RPMI8226 (cell line): Measurements from ENCODE around the gene NELFA.

Experiments
- DNase-seq: peaks from one replicate; pipeline ENCODE4 v3.0.0-alpha.2; 2015

The NELFA gene

GRCh38 chr4:1981251-1982058 lies 27.3 kb downstream of the NELFA start:
- DNase-seq, result no peak

DNA sequence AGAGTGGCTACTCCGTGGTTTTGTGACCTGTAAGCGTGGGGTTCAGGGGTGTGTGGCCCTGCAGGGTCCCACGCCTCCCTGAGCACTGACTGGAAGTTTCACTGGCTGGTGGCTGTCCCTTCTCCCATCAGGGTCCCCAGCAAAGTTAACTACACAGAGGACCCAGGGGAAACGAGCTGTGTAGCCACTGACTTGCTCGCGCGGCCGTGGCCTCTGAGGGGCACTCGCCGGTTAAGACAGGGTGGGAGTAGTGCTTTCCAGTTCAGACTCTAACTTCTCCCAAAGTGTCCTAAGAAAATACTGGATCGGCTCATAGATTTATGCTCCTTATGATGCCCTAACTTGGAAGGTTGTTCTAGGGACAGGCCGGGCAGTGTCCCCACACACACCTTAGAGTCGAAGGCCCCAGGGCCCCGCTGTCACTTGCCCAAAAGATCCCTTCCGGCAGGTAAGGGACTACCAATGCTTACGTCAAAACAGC lies 28.2 kb downstream of the NELFA start:
- DNase-seq, result no peak

DNA sequence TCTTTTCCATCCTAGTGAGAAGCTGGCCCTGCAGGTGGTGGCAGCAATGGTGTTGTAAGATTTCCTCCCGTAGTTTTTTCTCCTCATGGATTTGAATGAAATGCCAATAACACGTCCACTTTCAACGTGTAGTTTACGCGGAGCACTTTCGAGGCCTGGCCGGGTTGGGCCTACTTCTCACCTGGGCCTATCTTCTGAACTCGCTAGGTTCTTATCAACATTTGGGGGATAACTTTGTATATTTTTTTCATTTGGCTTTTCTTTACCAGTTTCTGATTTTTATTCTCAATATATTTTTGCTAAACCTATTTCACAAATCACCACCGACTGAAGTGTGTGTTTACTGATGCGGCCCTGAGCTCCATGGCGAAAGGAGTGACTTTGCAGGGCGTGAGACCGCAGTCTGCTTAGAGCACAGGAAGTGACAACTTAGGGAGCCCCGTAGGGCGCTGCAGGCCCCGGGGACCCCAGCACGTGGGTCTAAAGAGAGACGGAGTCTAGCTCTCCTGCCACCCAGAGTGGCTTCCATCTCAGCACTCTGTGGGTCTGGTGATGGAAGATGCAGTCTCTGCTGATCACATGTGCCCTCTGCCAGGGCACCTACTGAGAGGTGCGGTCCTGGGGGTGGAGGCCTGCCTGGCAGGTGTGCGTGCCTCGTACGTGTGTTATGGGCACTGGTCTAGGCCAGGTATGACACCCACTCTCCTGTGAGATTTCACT lies 29.1 kb downstream of the NELFA start:
- no peak for DNase-seq

DNA sequence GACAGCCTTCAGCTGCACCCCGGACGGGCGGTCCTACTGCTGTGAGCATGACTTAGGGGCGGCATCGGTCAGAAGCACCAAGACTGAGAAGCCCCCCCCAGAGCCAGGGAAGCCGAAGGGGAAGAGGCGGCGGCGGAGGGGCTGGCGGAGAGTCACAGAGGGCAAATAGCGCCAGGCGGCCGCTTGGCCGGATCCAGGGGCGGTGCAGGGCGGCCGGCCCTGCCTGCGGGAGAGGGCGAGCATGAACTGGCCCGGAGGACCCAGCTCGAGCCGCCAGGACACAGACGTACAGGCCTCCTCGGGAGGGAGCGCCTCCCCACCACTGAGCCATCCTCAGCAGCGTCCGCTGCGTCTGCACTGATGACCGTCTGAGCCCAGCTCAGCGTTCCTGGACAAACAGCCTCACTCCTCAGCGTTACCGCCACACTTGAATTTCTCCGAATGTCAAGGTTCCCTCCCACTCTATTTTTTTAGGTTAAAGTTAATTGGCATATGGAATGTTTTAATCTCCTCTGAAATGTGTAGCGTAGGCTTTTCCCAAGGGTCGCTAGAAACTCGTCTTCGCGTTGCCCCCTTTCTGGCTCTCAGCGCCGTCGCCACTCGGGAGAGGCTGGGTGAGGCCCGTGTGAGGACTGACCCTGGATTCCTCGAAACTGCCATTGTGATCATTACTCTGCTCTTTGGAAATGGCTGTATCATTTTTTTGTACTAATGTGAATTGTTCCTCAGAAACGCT lies 29.9 kb downstream of the NELFA start:
- DNase-seq, result no peak

GRCh38 chr4:1978226-1978625 lies 30.5 kb downstream of the NELFA start:
- no peak for DNase-seq

DNA sequence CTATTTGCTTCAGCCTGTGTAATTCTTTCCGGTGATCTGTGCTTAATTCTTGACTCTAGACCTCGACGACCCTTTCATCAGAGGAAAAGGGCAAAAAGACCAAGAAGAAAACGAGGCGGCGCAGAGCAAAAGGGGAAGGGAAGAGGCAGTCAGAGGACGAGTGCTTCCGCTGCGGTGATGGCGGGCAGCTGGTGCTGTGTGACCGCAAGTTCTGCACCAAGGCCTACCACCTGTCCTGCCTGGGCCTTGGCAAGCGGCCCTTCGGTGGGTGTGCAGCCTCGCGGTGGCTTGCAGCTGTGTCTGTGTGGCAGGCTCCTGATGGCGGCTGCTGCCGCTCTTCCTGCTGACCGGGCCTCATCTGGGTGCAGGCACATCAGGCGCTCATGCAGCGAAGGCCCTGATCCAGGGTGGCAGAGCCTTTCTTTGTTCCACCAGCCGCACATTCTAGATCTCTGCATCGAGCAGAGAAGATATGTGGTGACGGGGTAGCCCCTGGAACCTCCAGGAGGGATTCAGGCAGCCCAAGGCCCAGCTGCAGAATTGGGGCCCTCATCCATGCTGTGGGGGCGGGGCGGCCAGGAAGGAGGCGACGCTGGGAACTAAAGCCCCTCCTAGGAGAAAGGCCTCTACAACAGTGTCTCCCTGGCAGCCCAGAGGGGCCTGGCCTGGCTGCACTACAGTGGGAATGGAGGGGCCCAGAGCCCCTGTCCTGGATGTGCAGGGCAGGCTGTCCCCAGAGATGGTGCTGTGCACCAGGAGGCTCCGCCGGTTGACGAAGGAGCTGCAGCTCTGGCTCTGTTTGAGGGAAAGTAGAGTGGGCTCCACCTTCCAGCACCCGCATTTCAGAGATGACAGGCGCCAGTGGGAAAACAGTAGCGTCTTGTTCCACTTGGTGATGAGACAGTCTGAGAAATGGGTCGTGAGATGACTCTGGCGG lies 32.1 kb downstream of the NELFA start:
- DNase-seq, result no peak

DNA sequence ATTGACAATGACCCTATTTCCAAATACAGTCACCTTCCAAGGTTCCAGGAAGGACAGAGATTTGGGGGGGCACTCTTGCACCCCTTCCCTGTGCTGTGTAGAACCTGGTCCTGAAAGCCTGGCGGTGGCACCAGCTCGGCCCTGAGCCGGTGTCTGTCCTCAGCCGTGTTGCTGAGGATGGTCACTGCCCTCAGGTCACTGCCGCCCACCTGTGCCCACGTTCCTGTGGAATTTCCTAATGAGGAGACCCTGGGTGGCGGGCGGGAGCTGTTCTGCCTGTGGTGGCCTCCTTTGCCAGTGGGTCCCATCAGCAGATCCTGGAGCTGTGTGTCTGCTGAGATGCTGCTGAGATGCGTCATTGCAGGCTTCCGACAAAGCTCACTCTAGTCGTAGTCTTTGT lies 32.9 kb downstream of the NELFA start:
- no peak for DNase-seq

GRCh38 chr4:1975391-1975801 lies 33.4 kb downstream of the NELFA start:
- DNase-seq, result no peak

DNA sequence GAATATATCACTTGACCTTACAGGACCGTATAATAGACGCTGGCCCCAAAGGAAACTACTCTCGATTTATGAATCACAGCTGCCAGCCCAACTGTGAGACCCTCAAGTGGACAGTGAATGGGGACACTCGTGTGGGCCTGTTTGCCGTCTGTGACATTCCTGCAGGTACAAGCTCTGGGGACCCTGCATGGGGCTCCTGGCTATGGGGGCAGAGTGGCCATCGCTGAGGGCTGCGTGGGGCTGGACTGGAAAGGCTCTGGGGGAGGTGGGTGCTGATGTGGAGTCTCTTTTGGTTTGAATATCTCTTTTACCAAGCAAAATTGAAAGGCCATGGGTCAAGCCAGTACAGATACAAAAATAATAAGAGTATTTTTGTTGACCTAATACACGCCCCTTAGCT lies 33.9 kb downstream of the NELFA start:
- no peak for DNase-seq

GRCh38 chr4:1973661-1974060 lies 35.1 kb downstream of the NELFA start:
- no peak for DNase-seq

- no peak for DNase-seq
Measured at GRCh38 chr4:1973218-1973617, 35.6 kb downstream of the NELFA start.

GRCh38 chr4:1972414-1972813 lies 36.4 kb downstream of the NELFA start:
- DNase-seq, result no peak

DNA sequence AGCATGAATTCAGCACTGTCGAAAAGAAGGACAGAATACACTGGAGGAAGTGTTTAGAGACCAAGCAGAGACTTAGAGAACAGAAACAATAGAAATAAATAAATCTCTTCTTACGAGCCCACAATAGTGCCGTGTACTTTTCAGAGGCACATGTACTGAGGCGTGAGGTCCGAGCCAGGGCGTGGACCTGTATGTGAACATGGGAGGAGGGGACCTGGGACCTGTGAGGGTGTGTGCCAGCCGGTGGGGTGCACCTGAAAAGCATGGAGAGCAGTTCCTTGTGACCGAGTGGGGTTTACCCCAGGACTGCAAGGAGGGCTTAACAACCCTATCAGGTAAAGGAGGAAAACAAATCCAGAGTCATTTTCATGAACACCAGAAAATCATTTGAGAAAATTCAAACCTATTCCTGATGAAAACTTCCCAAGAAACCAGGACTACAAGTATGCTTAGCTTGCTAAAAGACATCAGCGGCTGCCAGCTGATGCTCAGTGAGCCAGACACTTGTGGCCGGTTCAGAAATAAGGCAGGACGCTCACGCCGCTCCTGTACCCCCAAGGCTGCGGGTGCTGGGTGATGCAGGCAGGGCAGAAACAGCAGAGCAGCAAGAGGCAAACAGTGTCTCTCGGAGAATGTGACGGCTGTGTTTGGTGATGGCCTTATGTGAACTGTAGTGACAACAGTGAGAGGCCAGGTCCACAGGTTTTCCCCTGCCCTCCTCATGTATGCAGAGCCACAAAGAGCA lies 37.1 kb downstream of the NELFA start:
- no peak for DNase-seq

GRCh38 chr4:1970926-1971325 lies 37.8 kb downstream of the NELFA start:
- DNase-seq, result no peak

DNA sequence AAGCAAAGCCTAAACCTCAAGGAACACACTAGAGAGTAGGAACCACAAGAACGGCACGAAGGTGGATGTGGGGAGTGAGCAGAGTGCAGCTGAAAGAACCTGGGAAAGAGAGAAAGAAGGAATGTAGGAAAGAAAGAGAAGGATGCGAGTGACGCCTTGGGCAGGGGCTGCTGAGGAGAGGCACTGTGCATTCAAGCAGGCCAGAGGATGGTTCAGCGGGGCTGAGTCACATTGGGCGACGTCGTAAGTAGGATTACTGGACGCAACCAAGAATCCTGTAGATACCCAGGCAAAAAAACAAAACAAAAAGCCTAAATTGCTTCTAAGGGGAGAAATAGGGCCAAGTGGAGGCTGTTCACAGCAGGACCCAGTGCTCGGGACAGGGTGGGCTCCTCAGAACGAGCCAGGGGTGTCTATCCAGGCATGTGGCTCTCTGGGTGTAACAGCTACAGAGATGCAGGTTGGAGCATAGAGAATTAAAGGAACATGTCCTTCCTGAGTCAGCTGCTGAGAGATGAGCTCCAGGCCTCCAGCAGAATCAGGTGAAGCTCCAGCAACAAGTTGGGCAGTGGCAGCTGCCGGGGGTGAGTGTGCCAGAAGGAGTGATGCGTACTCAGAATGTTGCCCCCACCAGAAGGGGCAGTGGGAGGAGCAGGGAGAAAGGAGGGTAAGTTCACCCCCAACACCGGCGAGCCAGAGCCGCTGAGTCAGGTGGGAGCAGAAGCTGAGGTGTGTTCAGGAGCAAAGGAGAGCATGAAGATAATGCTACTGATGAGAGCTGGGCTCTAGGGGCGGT lies 38.6 kb downstream of the NELFA start:
- no peak for DNase-seq

GRCh38 chr4:1968686-1969295 lies 40.0 kb downstream of the NELFA start:
- no peak for DNase-seq

DNA sequence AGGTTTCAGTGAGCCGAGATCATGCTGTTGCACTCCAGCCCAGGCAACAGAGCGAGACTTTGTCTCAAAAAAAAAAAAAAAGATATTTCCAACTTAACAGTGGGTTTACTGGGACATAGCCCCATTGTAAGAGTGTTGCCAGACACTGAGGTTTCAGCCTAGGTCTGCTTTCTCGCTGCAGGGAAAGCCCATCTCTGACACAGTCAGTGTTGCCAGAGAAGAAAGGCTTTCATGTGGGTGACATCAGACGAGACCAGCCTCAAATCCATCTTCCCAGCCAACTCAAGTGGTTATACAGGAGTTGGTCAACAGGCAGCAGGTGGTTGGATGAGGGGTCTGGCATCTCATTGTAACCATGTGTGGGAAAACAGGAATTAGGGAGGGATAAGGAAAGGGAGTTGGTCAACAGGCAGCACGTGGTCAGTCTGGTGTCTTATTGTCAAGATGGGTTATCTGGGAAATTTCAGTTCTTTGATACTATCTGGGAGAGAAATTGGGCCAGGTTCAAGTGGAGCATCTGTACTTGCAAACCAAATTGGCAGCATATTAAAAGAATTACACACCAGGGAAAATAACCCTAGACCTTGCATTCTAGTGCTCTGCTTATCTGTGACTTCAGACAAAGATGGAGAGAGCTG lies 41.1 kb downstream of the NELFA start:
- no peak for DNase-seq

- DNase-seq, result no peak
Measured at GRCh38 chr4:1964971-1965370, 43.8 kb downstream of the NELFA start.

- no peak for DNase-seq
Measured at GRCh38 chr4:1964443-1964842, 44.3 kb downstream of the NELFA start.

- DNase-seq, result no peak
Measured at GRCh38 chr4:1962980-1963379, 45.8 kb downstream of the NELFA start.
